ENCODE measurements around the gene GCH1. TPM values are rescaled to one million over a fixed set of nuclear protein-coding genes. Genes with fewer than 3 reads are reported as not detected.
"Not testable (repeated sequence)": the region's sequence is repeated elsewhere in the genome, so short reads cannot be mapped to it uniquely, and the experiment has no call there.

Gene GCH1
- polyA plus RNA-seq, 3 donors: 7.5 to 10.5 (median 10.0) TPM

- DNase-seq (ENCODE audit: extremely low read depth in 1 of 11, low read depth in 9 of 11, low spot score in 4 of 11): no peak
Observed at GRCh38 chr14:54808326-54809161, 94.1 kb downstream of the GCH1 start.

GRCh38 chr14:54807881-54808280, 94.7 kb downstream of the GCH1 start:
- DNase-seq (ENCODE audit: extremely low read depth in 1 of 11, low read depth in 9 of 11, low spot score in 4 of 11): no peak

GRCh38 chr14:54807428-54807827, 95.2 kb downstream of the GCH1 start:
- DNase-seq (ENCODE audit: extremely low read depth in 1 of 11, low read depth in 9 of 11, low spot score in 4 of 11): peak in 3 of 11 donors; percentile 46 to 53 (median 52)

GRCh38 chr14:54806616-54807015, 96.0 kb downstream of the GCH1 start:
- no peak for DNase-seq (ENCODE audit: extremely low read depth in 1 of 11, low read depth in 9 of 11, low spot score in 4 of 11)

- peak; percentile 61 to 81 (median 72) for DNase-seq (ENCODE audit: extremely low read depth in 1 of 11, low read depth in 9 of 11, low spot score in 4 of 11)
Observed at GRCh38 chr14:54805445-54806322, 96.9 kb downstream of the GCH1 start.

- no peak for DNase-seq (ENCODE audit: extremely low read depth in 1 of 11, low read depth in 9 of 11, low spot score in 4 of 11)
Observed at GRCh38 chr14:54805070-54805444, 97.6 kb downstream of the GCH1 start.

GRCh38 chr14:54804538-54805041, 98.0 kb downstream of the GCH1 start:
- no peak for DNase-seq (ENCODE audit: extremely low read depth in 1 of 11, low read depth in 9 of 11, low spot score in 4 of 11)

- DNase-seq (ENCODE audit: extremely low read depth in 1 of 11, low read depth in 9 of 11, low spot score in 4 of 11): no peak
Observed at GRCh38 chr14:54803926-54804537, 98.6 kb downstream of the GCH1 start.

- peak in 1 of 11 donors; percentile 34 for DNase-seq (ENCODE audit: extremely low read depth in 1 of 11, low read depth in 9 of 11, low spot score in 4 of 11)
Observed at GRCh38 chr14:54803396-54803795, 99.2 kb downstream of the GCH1 start.

- not testable (repeated sequence) for DNase-seq (ENCODE audit: extremely low read depth in 1 of 11, low read depth in 9 of 11, low spot score in 4 of 11)
Observed at GRCh38 chr14:54801482-54801881, 101.1 kb downstream of the GCH1 start.

- DNase-seq (ENCODE audit: extremely low read depth in 1 of 11, low read depth in 9 of 11, low spot score in 4 of 11): no peak
Observed at GRCh38 chr14:54798465-54799124, 104.0 kb downstream of the GCH1 start.

GRCh38 chr14:54797986-54798385, 104.6 kb downstream of the GCH1 start:
- DNase-seq (ENCODE audit: extremely low read depth in 1 of 11, low read depth in 9 of 11, low spot score in 4 of 11): no peak

- no peak for DNase-seq (ENCODE audit: extremely low read depth in 1 of 11, low read depth in 9 of 11, low spot score in 4 of 11)
Observed at GRCh38 chr14:54797556-54797955, 105.1 kb downstream of the GCH1 start.

GRCh38 chr14:54796961-54797360, 105.7 kb downstream of the GCH1 start:
- no peak for DNase-seq (ENCODE audit: extremely low read depth in 1 of 11, low read depth in 9 of 11, low spot score in 4 of 11)

GRCh38 chr14:54794796-54795195, 107.8 kb downstream of the GCH1 start:
- DNase-seq (ENCODE audit: extremely low read depth in 1 of 11, low read depth in 9 of 11, low spot score in 4 of 11): no peak

- no peak for DNase-seq (ENCODE audit: extremely low read depth in 1 of 11, low read depth in 9 of 11, low spot score in 4 of 11)
Observed at GRCh38 chr14:54794159-54794558, 108.5 kb downstream of the GCH1 start.

- no peak for DNase-seq (ENCODE audit: extremely low read depth in 1 of 11, low read depth in 9 of 11, low spot score in 4 of 11)
Observed at GRCh38 chr14:54792288-54792687, 110.3 kb downstream of the GCH1 start.

Data from renal cortex interstitium (tissue), 11 donors.